IMR-90 (cell line): Measurements from ENCODE around the gene BRD1. TPM values are rescaled to one million over a fixed set of nuclear protein-coding genes. Genes with fewer than 3 reads are reported as not detected.
A peak's percentile ranks its signal among the peaks of the same experiment; 100 is the strongest.

Source experiments
- ATAC-seq: fragments of 200-7000 bp; cut with Tn5 transposase; 2 replicates; pipeline ENCODE4 v1.9.1; 2020; ENCODE audit warnings: low read depth, mild to moderate bottlenecking, moderate library complexity
- BruUV-seq: library from RNA; stranded (reverse); fragments of 400-500 nt; replicated peaks from 2 replicates; lab custom pipeline; 2021; lab: Mats Ljungman, UMichigan
- CTCF ChIA-PET: fragments of 300-600 bp; formaldehyde crosslinking; extraction: SDS; loops from one replicate; lab custom pipeline; 2021; ENCODE audit warnings: antibody characterized with exemption; lab: Yijun Ruan, JAX
- POLR2A ChIA-PET: fragments of 300-600 bp; sonication (Branson Sonifier 250); formaldehyde crosslinking; loops from one replicate; lab custom pipeline; 2022; ENCODE audit warnings: antibody characterized with exemption; ENCODE audit not compliant: unreplicated experiment; lab: Charles Lee
- DNase-seq: peaks from one replicate; pipeline ENCODE4 v3.0.0; 2013
- H2AFZ ChIP-seq: replicated peaks from 2 replicates; pipeline ENCODE3; 2013; ENCODE audit warnings: low read length, mild to moderate bottlenecking; ENCODE audit not compliant: poor library complexity
- H2AK5ac ChIP-seq: 2 replicates; pipeline ENCODE4 v1.6.1; 2013; ENCODE audit warnings: low read depth, low read length, inconsistent platforms
- H2AK9ac ChIP-seq: replicated peaks from 2 replicates; pipeline ENCODE3; 2013; ENCODE audit warnings: mild to moderate bottlenecking, low read depth, low read length, moderate library complexity; ENCODE audit not compliant: poor library complexity
- H2BK120ac ChIP-seq: 2 replicates; pipeline ENCODE4 v1.6.1; 2013; ENCODE audit warnings: low read depth, low read length, inconsistent platforms
- H2BK15ac ChIP-seq: 3 replicates; pipeline ENCODE4 v1.6.1; 2013; ENCODE audit warnings: low read depth, low read length, inconsistent platforms
- H2BK20ac ChIP-seq: 2 replicates; pipeline ENCODE4 v1.6.1; 2013; ENCODE audit warnings: low read depth, mild to moderate bottlenecking, inconsistent platforms, low read length, moderate library complexity
- H2BK5ac ChIP-seq: 2 replicates; pipeline ENCODE4 v1.6.1; 2013; ENCODE audit warnings: mild to moderate bottlenecking, low read depth, low read length, inconsistent platforms; ENCODE audit not compliant: poor library complexity, severe bottlenecking
- H3K14ac ChIP-seq: replicated peaks from 2 replicates; pipeline ENCODE4 v1.6.1; 2013; ENCODE audit warnings: low read depth, low read length, inconsistent platforms
- H3K18ac ChIP-seq: 2 replicates; pipeline ENCODE4 v1.6.1; 2013; ENCODE audit warnings: low read depth, low read length, control low read depth
- H3K23ac ChIP-seq: 2 replicates; pipeline ENCODE4 v1.6.1; 2013; ENCODE audit warnings: low read depth, low read length, inconsistent platforms
- H3K27ac ChIP-seq: 2 replicates; pipeline ENCODE4 v1.5.1; 2013; ENCODE audit warnings: mild to moderate bottlenecking, control low read depth, low read length; ENCODE audit not compliant: insufficient read depth
- H3K27me3 ChIP-seq: 2 replicates; pipeline ENCODE4 v1.6.1; 2013; ENCODE audit warnings: low read length; ENCODE audit not compliant: control insufficient read depth, insufficient read depth
- H3K36me3 ChIP-seq: 2 replicates; pipeline ENCODE4 v1.6.1; 2013; ENCODE audit warnings: low read length, mixed read lengths; ENCODE audit not compliant: control insufficient read depth, insufficient read depth
- H3K4ac ChIP-seq: 2 replicates; pipeline ENCODE4 v1.6.1; 2013; ENCODE audit warnings: low read depth, low read length, inconsistent platforms
- H3K4me1 ChIP-seq: 2 replicates; pipeline ENCODE4 v1.6.1; 2013; ENCODE audit warnings: low read length, mixed read lengths; ENCODE audit not compliant: control insufficient read depth, insufficient read depth
- H3K4me2 ChIP-seq: 2 replicates; pipeline ENCODE4 v1.6.1; 2013; ENCODE audit warnings: low read depth, mild to moderate bottlenecking, control low read depth, low read length, moderate library complexity
- H3K4me3 ChIP-seq: 2 replicates; pipeline ENCODE4 v1.5.1; 2013; ENCODE audit warnings: low read depth, mild to moderate bottlenecking, control low read depth, low read length, moderate library complexity; ENCODE audit not compliant: insufficient read depth
- H3K56ac ChIP-seq: 2 replicates; pipeline ENCODE4 v1.6.1; 2013; ENCODE audit warnings: low read length, inconsistent platforms; ENCODE audit not compliant: insufficient read depth; ENCODE audit errors: extremely low read depth
- H3K79me1 ChIP-seq, 2 experiments: 2 replicates each; pipeline ENCODE4 v1.6.1; 2013; ENCODE audit warnings: low read length in 2 of 2, inconsistent platforms in 1 of 2, low read depth in 1 of 2
- H3K9ac ChIP-seq: 2 replicates; pipeline ENCODE4 v1.6.1; 2013; ENCODE audit warnings: low read depth, low read length, control low read depth
- H3K9me1 ChIP-seq: 2 replicates; pipeline ENCODE4 v1.6.1; 2013; ENCODE audit warnings: low read length, inconsistent platforms; ENCODE audit not compliant: insufficient read depth
- H3K9me3 ChIP-seq: 2 replicates; pipeline ENCODE4 v1.6.1; 2013; ENCODE audit warnings: low read length; ENCODE audit not compliant: control insufficient read depth, insufficient read depth
- H4K20me1 ChIP-seq: 2 replicates; pipeline ENCODE4 v1.6.1; 2013; ENCODE audit warnings: low read length, inconsistent platforms; ENCODE audit not compliant: insufficient read depth
- H4K5ac ChIP-seq: 2 replicates; pipeline ENCODE4 v1.6.1; 2013; ENCODE audit warnings: mild to moderate bottlenecking, low read depth, low read length, control low read depth
- H4K8ac ChIP-seq, 2 experiments: 2 replicates each; pipeline ENCODE4 v1.6.1; 2013; ENCODE audit warnings: low read depth in 2 of 2, low read length in 2 of 2, control low read depth in 1 of 2, inconsistent platforms in 1 of 2
- H4K91ac ChIP-seq: 2 replicates; pipeline ENCODE4 v1.6.1; 2013; ENCODE audit warnings: low read depth, low read length, inconsistent platforms; ENCODE audit not compliant: insufficient read depth
- BHLHE40 ChIP-seq: fragments of 150-350 bp; IDR thresholded peaks from 2 replicates; pipeline ENCODE4 v1.6.1; 2016; ENCODE audit warnings: mild to moderate bottlenecking, low read depth, low read length
- CHD1 ChIP-seq: IDR thresholded peaks from 2 replicates; pipeline ENCODE4 v1.6.1; 2012; ENCODE audit warnings: low read depth, low read length, improper control_type of control experiment
- ELK1 ChIP-seq: fragments of 150-350 bp; IDR thresholded peaks from 2 replicates; pipeline ENCODE4 v1.6.1; 2016; ENCODE audit warnings: low read depth, mild to moderate bottlenecking, low read length, moderate library complexity, borderline replicate concordance
- FOS ChIP-seq: fragments of 150-350 bp; IDR thresholded peaks from 2 replicates; pipeline ENCODE4 v1.6.1; 2016; ENCODE audit warnings: low read depth, low read length
- MAFK ChIP-seq: IDR thresholded peaks from 2 replicates; pipeline ENCODE4 v1.6.1; 2012; ENCODE audit warnings: low read depth, low read length, improper control_type of control experiment
- MXI1 ChIP-seq: IDR thresholded peaks from 2 replicates; pipeline ENCODE4 v1.6.1; 2012; ENCODE audit warnings: low read depth, mild to moderate bottlenecking, low read length, moderate library complexity, borderline replicate concordance
- RCOR1 ChIP-seq: IDR thresholded peaks from 2 replicates; pipeline ENCODE4 v1.6.1; 2012; ENCODE audit warnings: mild to moderate bottlenecking, low read length, improper control_type of control experiment; ENCODE audit not compliant: insufficient replicate concordance
- USF2 ChIP-seq: fragments of 150-350 bp; IDR thresholded peaks from 2 replicates; pipeline ENCODE4 v1.6.1; 2017; ENCODE audit warnings: mild to moderate bottlenecking, antibody characterized with exemption, low read length, low read depth
- WGBS, 2 experiments: methylation state at CpG; one replicate each; pipeline versions ENCODE4 v1.1.5 to v1.1.7; 2013; ENCODE audit warnings: missing lambda C conversion rate in 2 of 2; ENCODE audit not compliant: insufficient read length in 1 of 2; ENCODE audit errors: extremely low coverage in 2 of 2; 5-methylcytosine and 5-hydroxymethylcytosine counted together
- dilution Hi-C: fragments of 300-500 bp; cut with HindIII; formaldehyde crosslinking; loops from one replicate; pipeline ENCODE4 v1.14.3; 2018; ENCODE audit warnings: low sequenced_read_pairs; ENCODE audit not compliant: unreplicated experiment
- in situ Hi-C: fragments of 300-500 bp; cut with MboI; formaldehyde crosslinking; loops from 3 replicates; pipeline ENCODE4 v1.14.3; 2019; ENCODE audit warnings: low sequenced_read_pairs, inconsistent platforms, mixed read lengths
- intact Hi-C: fragments of 100-400 bp; cut with micrococcal nuclease; formaldehyde crosslinking; loops from 2 replicates; pipeline ENCODE4 v1.10.0; 2022
- polyA plus RNA-seq, 3 experiments: library from polyadenylated mRNA; depleted of rRNA; stranded (reverse); fragments of >200 nt; gene quantifications; 2 replicates each; pipeline ENCODE4 v1.2.3, GENCODE V29; 2012; ENCODE audit warnings: low replicate concordance in 1 of 3
- total RNA-seq: library from RNA; depleted of rRNA; stranded (reverse); fragments of >200 nt; gene quantifications from 2 replicates; pipeline ENCODE4 v1.2.3, GENCODE V29; 2012

The BRD1 gene
- total and polyA plus RNA-seq, 2 of the 4 experiments (the other 2 are of a cell fraction): 10.0 to 10.6 TPM

GRCh38 chr22:49849161-49850020, 21.7 kb upstream of the BRD1 start (continued):
- TF ChIP-seq MAFK: no peak

- Histone ChIP-seq H3K56ac (no peak overlapping the region), H3K27ac (no peak overlapping the region), H3K9me1 (no peaks in the 10 kb centered on the region), H4K91ac (no peak overlapping the region), H2AFZ (peak overlapping the region; percentile 69), H2AK5ac (no peak overlapping the region), H3K23ac (no peak overlapping the region), H3K14ac (no peak overlapping the region), H4K20me1 (no peaks in the 10 kb centered on the region), H3K9me3 (no peaks in the 10 kb centered on the region), H2AK9ac (no peak overlapping the region), H3K4me1 (no peaks in the 10 kb centered on the region), H3K4me3 (peak overlapping the region; percentile 18), H3K18ac (no peak overlapping the region), H2BK120ac (no peak overlapping the region), H4K5ac (no peak overlapping the region), H3K9ac (no peak overlapping the region), H3K4ac (no peak overlapping the region), H2BK5ac (no peak overlapping the region), H2BK15ac (no peak overlapping the region), H3K4me2 (peak overlapping the region; percentile 59; the same call in 1 of the 2 replicates), H3K79me1 (no peaks in the 10 kb centered on the region), H3K36me3 (no peaks in the 10 kb centered on the region), H3K27me3 (peaks cover 65% of the 10 kb centered on the region), H2BK20ac (no peak overlapping the region), H4K8ac (no peak overlapping the region)
- CTCF ChIA-PET: no interaction called here
- DNase-seq (no peak), ATAC-seq (no peak)
- dilution Hi-C loops (no loop called here), intact Hi-C loops (no loop called here), in situ Hi-C loops (no loop called here)
- POLR2A ChIA-PET: no interaction called here
- 4% methylated on average over 10 of the region's 51 CpGs; no CpG with 5 or more reads in 1 of the 2 experiments for WGBS, 2 experiments
- TF ChIP-seq ELK1: no peak
- TF ChIP-seq BHLHE40: no peak
- no peak for TF ChIP-seq CHD1
- no peak for TF ChIP-seq USF2
- TF ChIP-seq MXI1: no peak
- TF ChIP-seq RCOR1: no peak
- TF ChIP-seq FOS: no peak
- BruUV-seq: no TSS peak
Observed at GRCh38 chr22:49848690-49849160, 21.1 kb upstream of the BRD1 start.
